Ovary (tissue), 9 donors: Measurements from ENCODE around the gene SAYSD1. TPM values are rescaled to one million over a fixed set of nuclear protein-coding genes. Genes with fewer than 3 reads are reported as not detected.

Source experiments
- DNase-seq, 5 donors: peaks; one replicate each; pipeline ENCODE4 v3.0.0-alpha.2; 2019 to 2020
- H3K27ac ChIP-seq, 2 donors: fragments of 200-600 bp; one replicate each; pipeline versions ENCODE4 v1.5.1 to v1.8.0; 2019 to 2022
- H3K27me3 ChIP-seq: fragments of 200-600 bp; one replicate; pipeline ENCODE4 v1.8.0; 2022
- H3K36me3 ChIP-seq: fragments of 200-600 bp; sonication (generic); one replicate; pipeline ENCODE4 v1.5.1; 2019
- H3K4me1 ChIP-seq: one replicate; pipeline ENCODE4 v1.8.1; 2013; ENCODE audit warnings: mild to moderate bottlenecking, moderate library complexity; ENCODE audit not compliant: insufficient read depth
- H3K4me3 ChIP-seq: fragments of 200-600 bp; sonication (generic); one replicate; pipeline ENCODE4 v1.5.1; 2017
- H3K9me3 ChIP-seq, 2 donors: fragments of 200-600 bp in 1 of 2; sonication (generic) in 1 of 2; one replicate each; pipeline versions ENCODE4 v1.5.1 to v1.8.1; 2013 to 2019; ENCODE audit warnings: mild to moderate bottlenecking in 1 of 2, moderate library complexity in 1 of 2
- CTCF ChIP-seq, 3 donors: fragments of 450-650 bp in 2 of 3; fragments of 200-600 bp in 1 of 3; IDR thresholded peaks; one replicate each; pipeline versions ENCODE4 v1.5.1 to v1.8.0; 2016 to 2022; ENCODE audit warnings: antibody characterized with exemption in 3 of 3, mild to moderate bottlenecking in 1 of 3
- EP300 ChIP-seq: sonication (generic); formaldehyde crosslinking; IDR thresholded peaks from one replicate; pipeline ENCODE4 v1.6.1; 2017; ENCODE audit warnings: antibody characterized with exemption
- POLR2A ChIP-seq: fragments of 450-650 bp; IDR thresholded peaks from one replicate; pipeline ENCODE4 v1.6.1; 2017; ENCODE audit warnings: antibody characterized with exemption, mild to moderate bottlenecking, moderate library complexity
- WGBS, 3 donors: extraction: QIAGEN DNeasy Blood & Tissue Kit in 1 of 3; methylation state at CpG; one replicate each; pipeline versions ENCODE4 v1.1.5 to v1.1.7; 2013 to 2017; 5-methylcytosine and 5-hydroxymethylcytosine counted together
- intact Hi-C, 4 donors: fragments of 100-400 bp; cut with DNase I; formaldehyde crosslinking; loops; one replicate each; pipeline versions ENCODE4 v1.11.0 to v1.15.1; 2022 to 2023
- polyA plus RNA-seq, 2 donors: library from polyadenylated mRNA; stranded (reverse); fragments of 200-250 nt in 1 of 2; fragments of 350-450 nt in 1 of 2; fragmentation: Illumina TruSeq in 1 of 2; extraction: RNeasy Lipid Tissue Mini Kit (QIAGEN cat#74804) in 1 of 2; gene quantifications; one replicate each; pipeline ENCODE4 v1.2.3, GENCODE V29; 2013 to 2014
- total RNA-seq, 7 donors: library from RNA; depleted of rRNA in 2 of 7; stranded (reverse); fragments of >200 nt in 2 of 7; fragmentation: NEBNext Ultra II Directional in 3 of 7; extraction: Animal tissue kit (Norgen Biotek cat#: 25700) in 3 of 7; gene quantifications; one replicate each; pipeline versions ENCODE4 v1.1.0 to v1.2.4, GENCODE V29; 2016 to 2023
- donor health status: DM: no; HTN: no; CAD: no; lungs with moderate emphysema.
- donor health status: DM: no; HTN: no; CAD: no.
- donor health status: Bipolar disorder and iron deficiency.
- donor health status: DM: yes; HTN: yes; CAD: no.
- donor health status: DM: no; HTN: no; CAD: no.
- donor health status: DM: yes; HTN: yes; CAD: no.

The SAYSD1 gene
- total and polyA plus RNA-seq, 9 donors: 11.4 to 17.7 (median 15.3) TPM

- Histone ChIP-seq H3K27ac (no peak overlapping the region), H3K4me3 (no peak overlapping the region), H3K4me1 (peaks cover 2% of the 10 kb centered on the region), H3K27me3 (no peaks in the 10 kb centered on the region), H3K9me3 (no peaks in the 10 kb centered on the region), H3K36me3 (no peaks in the 10 kb centered on the region)
- no peak for DNase-seq
- no peak for TF ChIP-seq EP300
- TF ChIP-seq CTCF (IDR thresholded peaks at IDR 0.05): no peak
- no peak for TF ChIP-seq POLR2A
- WGBS, 3 donors: 26 to 34% (median 29%) methylated on average over 12 of the region's 12 CpGs
- intact Hi-C loops: loop anchor here in 1 of 4 donors (10.0 kb wide), 1 partner anchor 113 kb away; no protein-coding TSS in a partner anchor
Observed at GRCh38 chr6:39102071-39102820, 12.7 kb downstream of the SAYSD1 start.

GRCh38 chr6:39100358-39100757 is 14.6 kb downstream of the SAYSD1 start:
- no peak overlapping the region for H3K4me3 ChIP-seq
- TF ChIP-seq POLR2A (no peak), CTCF (IDR thresholded peaks at IDR 0.05) (no peak), EP300 (no peak)
- H3K4me1 ChIP-seq: peaks cover 2% of the 10 kb centered on the region
- H3K27ac ChIP-seq: no peak overlapping the region
- DNase-seq: no peak
- WGBS, 3 donors: 73 to 88% (median 74%) methylated on average over 3 of the region's 3 CpGs
- H3K36me3 ChIP-seq: no peaks in the 10 kb centered on the region
- no peaks in the 10 kb centered on the region for H3K9me3 ChIP-seq
- intact Hi-C loops: loop anchor here in 2 of 4 donors (2.0 to 10.0 kb wide), 2 partner anchors 20 to 114 kb away; no protein-coding TSS in a partner anchor
- H3K27me3 ChIP-seq: no peaks in the 10 kb centered on the region

- Histone ChIP-seq H3K27me3 (no peaks in the 10 kb centered on the region), H3K36me3 (no peaks in the 10 kb centered on the region), H3K27ac (no peak overlapping the region), H3K4me1 (no peaks in the 10 kb centered on the region), H3K4me3 (no peak overlapping the region), H3K9me3 (no peaks in the 10 kb centered on the region)
- no peak for DNase-seq
- TF ChIP-seq EP300: no peak
- no peak for TF ChIP-seq CTCF (IDR thresholded peaks at IDR 0.05)
- TF ChIP-seq POLR2A: no peak
- intact Hi-C loops: no loop called here
Observed at GRCh38 chr6:39095578-39095977, 19.4 kb downstream of the SAYSD1 start.

GRCh38 chr6:39093149-39093708 is 21.8 kb downstream of the SAYSD1 start:
- no peak for DNase-seq
- no peaks in the 10 kb centered on the region for H3K9me3 ChIP-seq
- WGBS, 3 donors: 84 to 90% (median 89%) methylated on average over 4 of the region's 4 CpGs

More at GRCh38 chr6:39093149-39093708, 21.8 kb downstream of the SAYSD1 start:
- no peak for TF ChIP-seq POLR2A
- no peak for TF ChIP-seq CTCF (IDR thresholded peaks at IDR 0.05)
- no peak for TF ChIP-seq EP300
- H3K27ac ChIP-seq: no peak overlapping the region
- intact Hi-C loops: no loop called here
- H3K4me1 ChIP-seq: no peaks in the 10 kb centered on the region
- H3K4me3 ChIP-seq: no peak overlapping the region
- no peaks in the 10 kb centered on the region for H3K36me3 ChIP-seq
- H3K27me3 ChIP-seq: no peaks in the 10 kb centered on the region
